Stimulated activated CD8-positive, alpha-beta memory T cell treated with anti-CD3 and anti-CD28 coated beads, Interleukin-12 subunit alpha, Interleukin-12 subunit beta, amount 100 ng/mL, for 1 hour (primary cell): ENCODE results near the gene ZNF396.

Experiments
- DNase-seq: peaks from one replicate; pipeline ENCODE4 v3.0.0-alpha.2; 2020; ENCODE audit warnings: low read depth

Gene ZNF396

DNA sequence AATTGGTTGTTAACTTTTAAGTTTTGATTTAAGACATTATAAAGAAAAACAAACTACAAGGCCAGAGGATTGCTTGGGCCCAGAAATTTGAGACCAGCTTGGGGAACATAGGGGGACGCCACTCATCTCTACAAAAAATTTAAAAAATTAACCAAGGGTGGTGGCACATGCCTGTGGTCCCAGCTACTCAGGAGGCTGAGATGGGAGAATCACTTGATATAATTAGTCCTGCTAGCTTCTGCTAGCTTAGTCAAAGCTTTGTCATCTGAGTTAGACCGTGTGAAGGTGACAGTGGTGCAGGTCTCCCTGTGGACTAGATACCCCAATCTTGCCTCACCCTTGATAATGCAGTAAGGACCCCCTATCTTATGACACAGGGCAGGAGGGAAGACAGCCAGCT lies 6.0 kb upstream of the ZNF396 start:
- DNase-seq, result no peak

DNA sequence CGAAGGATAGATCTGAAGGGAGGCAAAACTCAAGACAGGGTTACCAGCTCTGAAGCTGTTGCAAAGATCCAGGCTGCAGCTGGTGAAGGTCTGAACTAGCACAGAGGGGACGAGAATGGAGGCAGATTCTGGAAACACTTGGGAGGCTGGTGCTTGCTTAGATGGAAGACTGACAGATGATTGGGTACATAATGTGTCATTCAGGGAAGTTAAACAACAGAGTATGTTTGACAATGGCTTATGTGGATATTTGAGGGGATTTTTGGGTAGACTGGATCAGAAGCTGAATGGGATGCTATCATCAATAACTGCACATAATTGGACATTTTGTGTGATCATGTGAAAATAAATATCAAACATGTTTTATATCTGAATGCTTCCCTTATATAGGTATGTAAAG lies 2.3 kb upstream of the ZNF396 start:
- DNase-seq, result no peak

DNA sequence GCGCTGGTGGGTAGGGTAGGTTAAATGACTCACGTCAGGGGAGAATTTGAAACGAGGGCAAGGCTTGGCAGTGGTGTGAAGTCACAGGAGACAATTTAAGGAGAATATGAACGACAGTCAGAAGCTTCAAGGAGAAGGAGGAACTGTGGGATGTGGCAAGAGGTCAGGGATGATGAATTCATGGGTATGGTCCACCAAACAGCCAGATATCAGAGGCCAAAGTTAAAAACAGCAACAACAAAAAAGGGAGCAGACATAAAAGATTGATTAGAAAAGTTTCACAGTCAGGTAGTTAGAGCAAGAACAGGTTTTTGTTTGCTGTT lies 1.4 kb upstream of the ZNF396 start:
- no peak for DNase-seq

DNA sequence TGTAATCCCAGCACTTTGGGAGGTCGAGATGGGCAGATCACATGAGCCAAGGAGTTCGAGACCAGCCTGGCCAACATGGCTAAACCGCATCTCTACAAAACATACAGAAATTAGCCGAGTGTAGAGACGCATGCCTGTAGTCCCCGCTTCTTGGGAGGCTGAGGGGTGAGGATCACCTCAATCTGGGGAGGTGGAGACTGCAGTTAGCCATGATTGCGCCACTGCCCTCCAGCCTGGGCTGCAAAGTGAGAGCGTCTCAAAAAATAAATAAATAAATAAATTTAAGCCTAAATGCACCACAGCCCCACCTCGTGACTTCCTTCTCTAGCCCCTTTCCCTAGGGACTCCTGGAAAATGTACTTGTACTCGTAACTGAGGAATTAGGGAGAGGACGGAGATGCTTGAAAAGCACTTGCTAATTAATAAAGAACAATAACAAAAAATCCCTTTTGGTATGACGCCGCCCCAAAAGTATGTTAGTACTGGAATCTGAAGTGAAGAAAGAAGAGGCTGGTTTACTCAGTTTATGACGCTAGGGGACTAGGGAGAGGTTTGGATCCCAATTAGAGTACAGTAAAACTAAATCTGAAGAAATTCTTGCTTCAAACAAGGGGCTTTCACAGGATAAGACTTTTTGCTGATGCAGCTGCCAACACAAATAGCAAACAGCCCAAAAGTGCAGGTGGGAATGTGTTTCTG lies 887 bp upstream of the ZNF396 start:
- no peak for DNase-seq

DNA sequence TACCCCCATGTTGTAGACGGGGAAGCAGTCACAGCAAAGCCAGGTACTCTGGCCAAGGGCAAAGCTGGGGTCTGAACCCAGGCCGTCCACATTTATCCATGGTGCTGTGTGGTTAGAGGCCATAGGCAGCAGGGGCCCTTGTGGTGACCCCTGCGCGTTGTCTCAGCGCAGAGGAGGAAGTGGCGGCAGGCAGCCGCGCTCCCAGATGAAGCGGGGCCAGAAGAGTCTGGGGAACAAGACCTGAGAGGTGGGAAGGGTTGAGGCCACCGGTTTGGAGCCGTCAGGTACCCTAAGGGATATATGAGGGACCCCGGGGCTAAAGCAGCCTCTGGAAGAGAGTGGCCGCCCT lies 770 bp downstream of the ZNF396 start:
- DNase-seq, result no peak

DNA sequence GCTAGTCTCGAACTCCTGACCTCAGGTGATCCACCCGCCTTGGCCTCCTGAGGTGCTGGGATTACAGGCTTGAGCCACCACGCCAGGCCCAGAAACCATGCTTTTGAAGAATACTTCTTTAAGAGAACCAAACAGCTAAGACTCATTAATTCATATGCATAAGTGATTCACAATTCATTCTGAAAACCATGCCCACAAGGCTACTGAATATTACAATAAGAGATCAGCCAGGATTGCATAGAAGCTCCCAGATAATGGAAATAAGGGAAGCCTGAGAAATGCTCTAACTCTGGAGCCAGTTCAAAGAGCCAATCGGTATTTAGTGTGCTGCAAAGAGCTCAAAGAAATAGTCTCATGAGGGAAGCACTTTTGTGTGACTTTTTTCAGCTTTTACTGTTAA lies 2.4 kb downstream of the ZNF396 start:
- no peak for DNase-seq

DNA sequence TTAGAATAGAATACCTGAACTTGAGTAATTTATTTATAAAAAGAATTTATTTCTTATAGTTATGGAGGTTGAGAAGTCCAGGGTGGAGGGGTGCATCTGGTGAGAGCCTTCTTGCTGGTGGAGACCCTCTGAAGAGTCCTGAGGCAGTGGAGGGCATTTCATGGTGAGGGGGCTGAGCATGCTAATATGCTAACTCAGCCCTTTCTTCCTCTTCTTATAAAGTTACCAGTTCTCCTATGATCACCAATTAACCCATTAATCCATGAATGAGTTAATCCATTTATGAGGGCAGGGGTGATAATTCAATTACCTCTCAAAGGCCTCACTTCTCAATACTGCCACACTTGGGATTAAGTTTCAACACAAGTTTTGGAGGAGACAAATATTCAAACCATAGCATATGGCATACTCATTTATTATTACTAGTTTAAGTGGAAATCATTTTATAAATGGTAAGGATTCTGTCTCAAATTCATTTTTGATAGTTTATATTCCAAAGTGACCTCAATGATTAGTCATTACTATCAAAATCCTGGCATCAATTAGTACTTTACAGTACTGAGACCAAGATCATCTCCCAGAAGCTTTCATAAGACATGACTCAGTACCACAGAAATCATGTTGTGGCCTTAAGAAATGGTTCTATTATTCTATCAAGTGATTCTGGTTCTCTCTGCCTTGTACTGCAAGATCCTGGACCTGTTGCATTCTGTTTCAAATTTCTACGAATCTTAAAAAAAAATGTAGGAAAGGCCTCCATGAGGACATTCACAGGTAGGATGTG lies 5.5 kb downstream of the ZNF396 start:
- DNase-seq, result no peak

DNA sequence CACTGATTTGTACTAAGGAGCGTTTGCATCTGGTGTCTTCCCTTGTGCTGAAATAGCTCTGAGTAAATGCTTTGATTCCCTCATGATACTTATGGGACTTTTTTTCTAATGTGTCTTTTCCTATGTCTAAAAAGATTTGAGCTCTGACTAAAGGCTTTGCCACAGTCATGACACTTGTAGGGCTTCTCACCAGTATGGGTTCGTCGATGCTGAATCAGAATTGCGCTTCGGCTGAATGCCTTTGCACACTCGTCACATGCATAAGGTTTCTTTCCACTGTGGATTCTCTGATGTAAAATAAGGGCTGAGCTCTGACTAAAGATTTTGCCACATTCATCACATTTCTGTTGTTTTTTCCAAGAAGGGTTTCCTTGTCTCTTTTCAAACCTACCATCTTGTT lies 8.0 kb downstream of the ZNF396 start:
- no peak for DNase-seq

DNA sequence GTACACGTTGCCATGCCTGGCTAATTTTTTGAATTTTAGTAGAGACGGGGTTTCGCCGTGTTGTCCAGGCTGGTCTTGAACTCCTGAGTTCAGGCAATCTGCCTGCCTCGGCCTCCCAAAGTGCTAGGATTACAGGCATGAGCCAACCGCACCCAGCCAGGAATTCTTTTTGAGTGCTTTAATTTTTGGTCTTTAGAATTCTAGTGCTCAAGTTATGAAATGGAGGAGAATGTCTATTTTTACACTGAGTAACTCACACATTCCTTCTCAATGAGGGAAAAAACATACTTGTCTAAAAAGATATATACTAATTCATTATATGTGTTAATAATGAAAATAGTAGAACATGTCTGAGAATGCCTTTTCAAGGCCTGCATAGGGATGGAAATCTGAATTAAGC lies 8.5 kb downstream of the ZNF396 start:
- no peak for DNase-seq

DNA sequence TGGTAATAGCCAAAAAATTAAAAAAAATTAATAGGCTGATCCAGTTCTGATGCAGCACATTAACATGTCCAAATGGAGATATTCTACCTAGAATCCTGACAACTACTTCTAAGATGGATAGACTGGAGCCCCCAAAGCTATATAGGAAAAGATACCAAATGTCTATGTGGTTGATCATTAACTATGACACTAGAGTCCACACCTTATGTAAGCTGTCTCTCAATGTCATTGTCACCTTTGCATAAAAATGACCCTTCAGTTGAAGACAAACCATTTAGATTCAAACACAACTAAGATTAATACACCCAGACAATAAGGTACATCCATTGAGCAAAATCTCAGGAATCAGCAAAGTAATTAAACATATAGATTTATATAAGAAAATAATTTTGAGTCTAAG lies 14.6 kb downstream of the ZNF396 start:
- no peak for DNase-seq

DNA sequence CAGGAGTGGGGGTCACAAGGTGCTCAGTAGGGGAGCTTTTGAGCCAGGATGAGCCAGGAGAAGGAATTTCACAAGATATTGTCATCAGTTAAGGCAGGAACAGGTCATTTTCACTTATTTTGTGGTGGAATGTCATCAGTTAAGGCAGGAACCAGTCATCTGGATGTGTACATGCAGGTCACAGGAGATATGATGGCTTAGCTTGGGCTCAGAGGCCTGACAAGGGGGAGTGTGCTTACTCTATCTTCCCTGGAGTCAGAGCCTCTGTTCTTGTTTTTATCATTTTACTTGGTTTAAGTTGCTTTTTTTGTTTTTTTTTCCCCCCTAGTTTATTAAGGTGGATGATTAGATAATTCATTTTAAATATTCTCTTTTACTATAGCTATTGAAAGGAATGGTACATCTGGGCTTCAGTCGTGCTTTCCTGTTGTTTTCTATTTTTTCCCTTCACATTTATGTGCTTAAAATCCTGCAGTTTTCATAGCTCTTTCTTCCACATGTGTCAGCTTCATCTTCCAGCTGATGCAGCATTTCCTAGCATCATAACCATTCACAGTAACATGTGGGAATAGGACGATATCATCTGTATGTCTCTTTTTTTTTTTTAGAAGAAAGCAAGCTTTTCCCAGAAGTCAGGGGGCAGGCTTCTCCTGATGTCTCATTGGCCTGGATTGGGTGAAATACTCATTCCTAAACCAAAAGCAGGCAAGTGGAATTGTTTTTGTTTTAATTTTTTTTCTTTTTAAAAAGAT lies 15.4 kb downstream of the ZNF396 start:
- no peak for DNase-seq

DNA sequence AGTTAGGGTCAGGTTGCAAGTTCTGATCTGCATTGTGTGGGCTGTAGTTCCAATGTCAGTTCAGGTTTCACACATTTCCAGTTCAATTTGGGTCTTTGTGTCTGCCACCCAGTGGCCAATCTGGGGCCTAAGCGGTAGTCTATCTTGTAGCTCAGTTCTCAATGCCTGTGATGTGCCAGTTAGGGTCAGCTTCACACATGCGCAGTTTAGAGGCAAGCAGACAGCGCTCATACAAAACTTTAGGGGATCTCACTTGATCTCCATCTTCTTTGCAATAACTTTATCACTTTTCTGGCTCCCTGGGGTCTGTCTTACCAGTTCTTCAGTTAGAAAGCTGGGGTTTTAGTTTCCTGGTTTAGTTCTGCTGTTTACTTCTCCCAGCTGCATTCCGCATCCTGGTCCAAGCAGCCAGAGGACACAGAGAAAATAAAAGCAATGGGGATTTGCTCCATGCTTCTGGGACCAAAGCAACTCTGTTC lies 22.0 kb downstream of the ZNF396 start:
- peak; percentile 35 for DNase-seq

DNA sequence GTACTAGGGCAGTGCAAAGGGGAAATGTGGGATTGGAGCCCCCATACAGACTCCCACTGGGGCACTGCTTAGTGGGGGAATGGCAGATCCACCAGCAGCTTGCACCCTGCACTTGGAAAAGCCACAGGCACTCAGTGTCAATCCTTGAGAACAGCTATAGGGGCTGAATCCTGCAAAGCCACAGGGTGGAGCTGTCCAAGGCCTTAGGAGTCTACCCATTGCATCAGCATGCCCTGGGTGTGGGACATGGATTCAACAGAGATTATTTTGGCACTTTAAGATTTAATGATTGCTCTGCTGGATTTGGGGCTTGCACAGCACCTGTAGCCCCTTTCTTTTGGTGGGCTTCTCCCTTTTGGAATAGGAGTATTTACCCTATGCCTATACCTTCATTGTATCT lies 24.4 kb downstream of the ZNF396 start:
- no peak for DNase-seq

DNA sequence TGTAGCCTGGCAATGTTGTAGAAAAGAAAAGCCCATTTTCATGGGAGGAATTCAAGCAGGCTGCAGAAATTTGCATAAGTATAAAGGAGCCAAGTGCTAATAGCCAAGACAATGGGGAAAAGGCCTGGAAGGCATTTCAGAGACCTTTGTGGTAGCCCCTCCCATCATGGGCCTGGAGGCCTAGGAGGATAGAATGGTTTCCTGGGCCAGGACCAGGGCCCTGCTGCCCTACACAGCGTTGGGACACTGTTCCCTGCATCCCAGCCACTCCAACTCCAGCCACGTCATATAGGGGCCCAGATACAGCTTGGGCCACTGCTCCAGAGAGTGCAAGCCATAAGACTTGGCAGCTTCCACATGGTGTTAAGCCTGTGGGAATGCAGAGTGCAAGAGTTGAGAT lies 24.9 kb downstream of the ZNF396 start:
- DNase-seq, result no peak

DNA sequence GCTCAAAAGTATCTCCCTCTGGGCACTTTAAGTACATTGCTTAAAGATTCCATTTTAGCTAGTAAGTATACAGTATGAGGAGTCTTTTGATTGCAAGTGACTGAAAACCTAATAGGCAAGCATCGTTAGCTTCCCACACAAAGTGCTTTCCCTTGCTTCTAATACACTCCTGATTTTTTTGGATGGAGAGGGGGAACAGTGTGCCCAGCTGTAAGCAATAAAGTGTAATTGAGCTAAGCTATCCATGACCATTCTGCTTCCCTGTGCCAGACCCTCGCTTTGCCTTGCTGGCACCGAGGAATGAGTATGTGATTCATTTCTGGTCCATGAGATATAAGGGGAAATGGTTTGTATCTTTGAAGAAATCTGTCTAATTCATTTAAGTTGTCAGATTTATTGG lies 29.1 kb downstream of the ZNF396 start:
- DNase-seq, result no peak

DNA sequence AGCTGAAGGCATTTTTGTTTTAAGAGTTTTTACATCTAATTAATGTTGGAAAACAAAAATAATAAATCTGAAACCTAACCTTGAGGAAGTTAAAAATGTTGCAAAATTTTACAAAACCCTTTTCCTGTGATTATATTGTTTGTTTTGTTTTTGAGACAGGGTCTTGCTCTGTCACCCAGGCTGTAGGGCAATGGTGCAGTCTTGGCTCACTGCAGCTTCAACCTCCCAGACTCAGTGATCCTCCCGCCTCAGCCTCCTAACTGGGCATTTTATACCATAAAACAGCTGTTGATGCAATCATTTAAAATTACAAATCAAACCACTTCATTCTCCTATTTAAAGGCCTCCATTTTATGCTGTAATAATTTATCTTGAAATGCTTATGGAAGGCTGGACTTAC lies 31.2 kb downstream of the ZNF396 start:
- no peak for DNase-seq

DNA sequence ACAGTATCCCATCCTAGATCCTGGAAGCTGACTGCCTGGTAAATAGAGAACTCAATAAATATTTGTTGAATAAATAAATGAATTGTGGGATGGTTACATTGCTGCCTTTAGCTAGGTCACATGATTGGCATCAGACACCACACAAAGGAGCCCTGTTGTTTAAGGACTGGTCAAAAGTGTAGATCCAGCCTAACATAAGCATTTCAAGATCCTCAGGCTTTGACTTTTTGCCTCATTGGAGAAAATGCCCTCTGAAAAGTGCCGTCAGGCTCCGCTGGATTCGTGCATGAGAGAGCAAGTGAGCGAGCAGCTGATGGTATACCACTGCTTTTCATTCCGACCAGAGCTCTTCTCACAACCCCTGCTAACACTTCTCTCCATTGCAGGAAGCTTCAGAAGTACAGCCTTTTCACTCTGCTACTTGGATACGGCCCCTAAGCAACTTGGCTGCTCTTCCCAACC lies 31.6 kb downstream of the ZNF396 start:
- no peak for DNase-seq

DNA sequence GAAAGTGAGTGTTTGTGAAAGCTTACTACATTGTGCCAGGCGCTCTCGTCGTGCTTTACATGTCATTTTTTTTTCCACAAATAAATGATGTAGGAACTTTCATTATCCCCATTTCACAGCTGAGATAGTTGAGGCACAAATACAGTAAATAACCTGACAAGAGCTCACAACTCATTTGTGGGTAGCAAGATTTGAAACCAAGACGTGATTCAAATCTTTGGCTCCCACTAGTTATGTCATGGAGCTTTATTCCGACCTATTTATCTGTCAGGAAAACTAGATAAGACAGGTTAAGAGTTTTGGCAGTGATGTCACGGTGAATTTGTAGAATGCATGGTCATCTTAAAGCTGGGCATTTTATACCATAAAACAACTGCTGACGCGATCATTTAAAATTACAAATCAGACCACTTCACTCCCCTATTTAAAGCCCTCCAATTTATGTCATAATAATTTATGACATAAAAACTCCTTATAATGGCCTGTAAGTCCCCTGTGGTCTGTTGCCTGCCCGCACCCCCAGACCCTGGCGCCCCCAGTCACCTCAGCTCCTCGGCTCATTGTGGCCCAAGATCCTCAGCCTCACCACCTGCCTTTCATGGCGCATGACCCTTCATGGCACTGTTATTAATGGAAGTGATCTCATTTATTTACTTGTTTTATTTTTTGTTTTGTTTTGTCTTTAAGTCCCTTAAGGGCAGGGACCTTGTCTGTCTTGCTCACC lies 32.2 kb downstream of the ZNF396 start:
- DNase-seq, result no peak

DNA sequence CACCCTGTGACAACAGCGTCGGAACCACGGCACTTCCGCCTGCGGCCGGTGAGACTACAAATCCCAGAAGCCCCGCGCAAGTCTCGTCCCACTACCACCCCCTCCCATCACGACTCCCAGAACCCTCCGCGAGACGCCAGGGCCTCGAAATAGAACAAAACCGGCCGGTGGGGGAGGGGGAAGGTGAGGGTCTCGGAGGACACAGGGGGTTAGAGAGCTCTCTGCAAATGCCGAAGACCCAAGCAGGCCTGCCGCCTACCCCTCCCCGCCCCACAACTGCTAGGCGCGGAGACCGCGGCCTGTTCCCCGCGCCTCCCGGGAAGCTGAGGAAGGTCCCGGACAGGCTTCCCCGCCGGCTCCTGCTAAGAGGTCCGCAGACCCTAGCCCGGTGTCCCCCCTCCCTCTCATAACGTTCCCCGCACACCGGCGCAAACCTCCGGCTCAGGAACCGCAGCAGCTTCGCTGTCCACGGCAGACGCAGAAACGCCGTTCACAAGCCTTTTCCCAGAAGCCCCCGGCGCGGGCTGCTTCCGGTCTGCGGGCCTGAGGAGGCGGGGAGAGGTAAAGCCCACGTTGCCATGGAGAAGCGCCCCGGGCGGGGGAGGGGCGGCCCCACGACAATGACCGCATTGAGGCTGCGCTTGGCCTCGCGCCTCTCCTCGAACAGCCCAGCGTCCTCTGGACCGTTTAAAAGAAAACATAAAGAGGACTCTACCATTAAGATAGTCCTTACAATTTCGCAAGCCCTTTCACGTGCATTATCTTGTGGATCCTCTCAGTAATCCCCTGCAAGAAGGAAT lies 33.0 kb downstream of the ZNF396 start, which contains the start of gene ZNF24:
Gene ZNF24 (minus strand): TSS at position 485 of the 800 bp plus-strand sequence. CDS start 3,770 bp downstream, outside the sequence.
- peak; percentile 87 for DNase-seq

DNA sequence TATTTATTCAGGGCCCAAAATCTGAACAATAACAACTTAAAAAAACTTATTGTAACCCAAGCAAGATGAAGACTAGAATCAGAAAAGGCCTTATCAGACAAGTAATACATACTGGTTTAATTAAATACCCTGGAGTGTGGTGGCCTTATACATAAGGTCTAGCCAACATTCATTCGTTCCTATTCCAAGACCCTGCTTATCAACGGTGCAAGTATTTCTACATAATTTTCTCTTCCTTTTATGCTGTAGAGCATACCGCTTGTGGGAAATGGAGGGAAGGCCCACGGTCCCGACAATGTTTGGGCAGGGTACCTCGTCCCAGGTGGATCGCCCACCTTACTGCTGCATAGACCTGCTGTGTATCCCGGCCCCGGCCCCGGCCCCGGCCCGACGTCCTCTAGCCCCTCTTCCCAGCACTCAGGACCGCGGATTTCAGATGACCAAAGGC lies 33.6 kb downstream of the ZNF396 start:
- no peak for DNase-seq

DNA sequence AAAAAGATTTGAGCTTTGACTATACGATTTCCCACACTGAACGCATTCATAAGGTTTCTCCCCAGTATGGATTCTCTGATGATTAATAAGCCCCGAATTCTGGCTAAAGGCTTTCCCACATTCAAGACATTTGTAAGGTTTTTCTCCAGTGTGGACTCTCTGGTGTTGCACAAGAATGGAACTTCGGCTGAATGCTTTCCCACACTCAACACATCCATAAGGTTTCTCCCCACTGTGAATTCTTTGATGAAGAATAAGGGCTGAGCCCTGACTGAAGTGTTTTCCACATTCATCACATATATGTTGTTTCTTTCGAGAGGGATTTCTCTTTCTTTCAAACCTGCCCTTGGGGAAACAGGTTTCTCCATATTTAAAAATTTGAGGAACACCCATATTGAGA lies 39.9 kb downstream of the ZNF396 start:
- DNase-seq, result no peak
